Panc1 (cell line): Measurements from ENCODE around the gene MAP2K1. TPM values are rescaled to one million over a fixed set of nuclear protein-coding genes. Genes with fewer than 3 reads are reported as not detected.

Source experiments
- ATAC-seq: fragments of 200-7000 bp; cut with Tn5 transposase; 2 replicates; pipeline ENCODE4 v1.9.1; 2020; ENCODE audit warnings: mild to moderate bottlenecking, moderate library complexity
- BruUV-seq: library from RNA; stranded (reverse); fragments of 400-500 nt; replicated peaks from 2 replicates; lab custom pipeline; 2021; lab: Mats Ljungman, UMichigan
- CTCF ChIA-PET: fragments of 300-600 bp; sonication (Branson Sonifier 250); formaldehyde crosslinking; loops from one replicate; lab custom pipeline; 2022; ENCODE audit warnings: antibody characterized with exemption; lab: Charles Lee
- POLR2A ChIA-PET: fragments of 300-600 bp; sonication (Branson Sonifier 250); formaldehyde crosslinking; loops from one replicate; lab custom pipeline; 2022; ENCODE audit warnings: antibody characterized with exemption; lab: Charles Lee
- DNase-seq: peaks from one replicate; pipeline ENCODE4 v3.0.0-alpha.2; 2010; ENCODE audit warnings: low read depth, low spot score
- H3K27ac ChIP-seq: 2 replicates; pipeline ENCODE4 v1.5.1; 2011; ENCODE audit warnings: mild to moderate bottlenecking, low read length, inconsistent platforms
- H3K27me3 ChIP-seq: fragments of 200-500 bp; sonication (Bioruptor generic); 2 replicates; pipeline ENCODE4 v1.6.0; 2014; ENCODE audit warnings: low read length, inconsistent platforms; ENCODE audit not compliant: control insufficient read depth, insufficient read depth
- H3K36me3 ChIP-seq: fragments of 200-500 bp; sonication (Bioruptor generic); 2 replicates; pipeline ENCODE4 v1.5.1; 2014; ENCODE audit warnings: inconsistent platforms, mild to moderate bottlenecking, low read length, moderate library complexity; ENCODE audit not compliant: control insufficient read depth, insufficient read depth
- H3K4me1 ChIP-seq: 2 replicates; pipeline ENCODE4 v1.5.1; 2011; ENCODE audit warnings: inconsistent platforms, mild to moderate bottlenecking, low read length, moderate library complexity; ENCODE audit not compliant: control insufficient read depth, insufficient read depth
- H3K4me3 ChIP-seq, 2 experiments: 2 replicates each; pipeline ENCODE4 v1.5.1; 2011 to 2012; ENCODE audit warnings: low read depth in 2 of 2, low read length in 2 of 2, mild to moderate bottlenecking in 2 of 2, inconsistent platforms in 1 of 2, moderate library complexity in 1 of 2
- H3K9me3 ChIP-seq: fragments of 200-500 bp; sonication (Bioruptor generic); 2 replicates; pipeline ENCODE4 v1.5.1; 2014; ENCODE audit warnings: low read depth, mild to moderate bottlenecking, inconsistent platforms, low read length, moderate library complexity; ENCODE audit not compliant: control insufficient read depth, insufficient read depth
- CTCF ChIP-seq: fragments of 450-650 bp; IDR thresholded peaks from 2 replicates; pipeline ENCODE4 v1.5.1; 2017; ENCODE audit warnings: mild to moderate bottlenecking
- POLR2AphosphoS5 ChIP-seq: IDR thresholded peaks from 2 replicates; pipeline ENCODE4 v1.6.1; 2012; ENCODE audit warnings: mild to moderate bottlenecking, low read depth, low read length, moderate library complexity
- REST ChIP-seq, 2 experiments: IDR thresholded peaks; 2 replicates each; pipeline ENCODE4 v1.6.1; 2011 to 2012; ENCODE audit warnings: low read depth in 2 of 2, control low read depth in 1 of 2, low read length in 1 of 2, mild to moderate bottlenecking in 1 of 2, moderate library complexity in 1 of 2; ENCODE audit not compliant: insufficient read depth in 1 of 2
- SIN3A ChIP-seq: IDR thresholded peaks from 2 replicates; pipeline ENCODE4 v1.6.1; 2012; ENCODE audit warnings: low read depth, mild to moderate bottlenecking, low read length, moderate library complexity, borderline replicate concordance; ENCODE audit not compliant: insufficient read depth
- TCF7L2 ChIP-seq: IDR thresholded peaks from 2 replicates; pipeline ENCODE4 v1.6.1; 2011; ENCODE audit warnings: mild to moderate bottlenecking, low read depth, low read length, inconsistent platforms
- in situ Hi-C: cut with HindIII; loops from 2 replicates; pipeline ENCODE4 v1.10.0; 2016; ENCODE audit warnings: low sequenced_read_pairs, low pct_unique_long_range_greater_than_20kb
- intact Hi-C: fragments of 100-400 bp; cut with micrococcal nuclease; formaldehyde crosslinking; loops from one replicate; pipeline ENCODE4 v1.10.0; 2022; ENCODE audit not compliant: unreplicated experiment
- total RNA-seq: library from RNA; stranded (reverse); gene quantifications from one replicate; pipeline ENCODE4 v1.2.1, GENCODE V29; 2021; ENCODE audit not compliant: unreplicated experiment

MAP2K1 gene
- total RNA-seq, 1 experiment from 2014 or later, result 67.9 TPM

- DNase-seq (no peak), ATAC-seq (no peak)
- no peaks in the 10 kb centered on the region for H3K9me3 ChIP-seq
- H3K27me3 ChIP-seq, result no peaks in the 10 kb centered on the region
- no TSS peak for BruUV-seq
- CTCF ChIA-PET, result no interaction called here
- intact Hi-C loops (no loop called here), in situ Hi-C loops (no loop called here)
- no peak overlapping the region for H3K27ac ChIP-seq
- POLR2A ChIA-PET, result no interaction called here
- no peak for TF ChIP-seq SIN3A
- no peak for TF ChIP-seq CTCF
- no peak for TF ChIP-seq TCF7L2
- no peak for TF ChIP-seq REST (IDR thresholded peaks at IDR 0.05; ENCODE audit: insufficient read depth in 1 of 2, low read depth in 2 of 2, low read length in 1 of 2)
- no peak for TF ChIP-seq POLR2AphosphoS5
- H3K36me3 ChIP-seq, result no peaks in the 10 kb centered on the region
- H3K4me3 ChIP-seq, result no peak overlapping the region
- no peaks in the 10 kb centered on the region for H3K4me1 ChIP-seq
Measured at GRCh38 chr15:66405007-66405406, 18.3 kb downstream of the MAP2K1 start.

- ChIA-PET POLR2A (no interaction called here), CTCF (no interaction called here)
- Histone ChIP-seq H3K4me1 (no peaks in the 10 kb centered on the region), H3K9me3 (no peaks in the 10 kb centered on the region), H3K27me3 (no peaks in the 10 kb centered on the region), H3K27ac (no peak overlapping the region), H3K36me3 (no peaks in the 10 kb centered on the region), H3K4me3 (no peak overlapping the region)
- in situ Hi-C loops (no loop called here), intact Hi-C loops (no loop called here)
- ATAC-seq (no peak), DNase-seq (no peak)
- TF ChIP-seq CTCF (no peak), POLR2AphosphoS5 (no peak), REST (IDR thresholded peaks at IDR 0.05; ENCODE audit: insufficient read depth in 1 of 2, low read depth in 2 of 2, low read length in 1 of 2) (no peak), TCF7L2 (no peak), SIN3A (no peak)
- no TSS peak for BruUV-seq
Measured at GRCh38 chr15:66405615-66406014, 18.9 kb downstream of the MAP2K1 start.
